SK-N-SH (cell line): ENCODE measurements around the gene BSPH1.

Source experiments
- CHD2 ChIP-seq: fragments of 150-350 bp; IDR thresholded peaks from 2 replicates; pipeline ENCODE4 v1.6.1; 2018; ENCODE audit warnings: low read length; ENCODE audit not compliant: partially characterized antibody
- FOXM1 ChIP-seq: IDR thresholded peaks from 2 replicates; pipeline ENCODE4 v1.4.0; 2012; ENCODE audit warnings: low read depth, mild to moderate bottlenecking
- GABPA ChIP-seq: IDR thresholded peaks from 2 replicates; pipeline ENCODE4 v1.4.0; 2012; ENCODE audit warnings: low read depth, mild to moderate bottlenecking
- POLR2AphosphoS5 ChIP-seq: IDR thresholded peaks from 2 replicates; pipeline ENCODE4 v1.6.1; 2012; ENCODE audit warnings: low read depth, low read length
- SMC3 ChIP-seq: IDR thresholded peaks from 2 replicates; pipeline ENCODE4 v1.6.1; 2012; ENCODE audit warnings: low read depth, low read length, improper control_type of control experiment
- TF ChIP-seq, protein P1 (sequence below): fragments of 200-600 bp; sonication (generic); IDR thresholded peaks from 2 replicates; pipeline ENCODE4 v1.6.1; 2017; ENCODE audit warnings: antibody characterized with exemption, mild to moderate bottlenecking, moderate library complexity
- TF ChIP-seq, protein P2 (sequence below): IDR thresholded peaks from 2 replicates; pipeline ENCODE4 v1.4.0; 2012; ENCODE audit warnings: low read depth

DNA sequence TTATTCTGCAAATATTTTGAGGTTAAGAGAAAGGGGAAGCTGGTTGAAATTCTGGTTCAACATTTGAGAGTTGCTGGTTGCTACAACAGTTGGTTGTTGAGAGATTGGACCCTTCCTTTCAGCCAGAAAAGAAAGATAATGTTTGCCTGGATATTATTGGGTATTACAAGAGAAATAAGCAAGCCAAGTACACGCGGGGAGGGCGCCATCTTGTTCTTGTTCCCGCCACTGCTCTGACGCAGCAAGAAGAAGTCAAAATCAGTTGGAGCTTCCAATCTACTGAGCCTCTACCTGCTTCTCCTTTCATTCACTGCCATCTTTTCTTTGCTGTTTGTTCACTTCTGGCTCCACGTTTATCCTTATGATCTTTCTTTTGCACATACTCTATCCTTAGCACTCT, 18.4 kb downstream of the BSPH1 start:
- no peak for TF ChIP-seq POLR2AphosphoS5
- TF ChIP-seq FOXM1, result no peak
- TF ChIP-seq, protein P1, sequence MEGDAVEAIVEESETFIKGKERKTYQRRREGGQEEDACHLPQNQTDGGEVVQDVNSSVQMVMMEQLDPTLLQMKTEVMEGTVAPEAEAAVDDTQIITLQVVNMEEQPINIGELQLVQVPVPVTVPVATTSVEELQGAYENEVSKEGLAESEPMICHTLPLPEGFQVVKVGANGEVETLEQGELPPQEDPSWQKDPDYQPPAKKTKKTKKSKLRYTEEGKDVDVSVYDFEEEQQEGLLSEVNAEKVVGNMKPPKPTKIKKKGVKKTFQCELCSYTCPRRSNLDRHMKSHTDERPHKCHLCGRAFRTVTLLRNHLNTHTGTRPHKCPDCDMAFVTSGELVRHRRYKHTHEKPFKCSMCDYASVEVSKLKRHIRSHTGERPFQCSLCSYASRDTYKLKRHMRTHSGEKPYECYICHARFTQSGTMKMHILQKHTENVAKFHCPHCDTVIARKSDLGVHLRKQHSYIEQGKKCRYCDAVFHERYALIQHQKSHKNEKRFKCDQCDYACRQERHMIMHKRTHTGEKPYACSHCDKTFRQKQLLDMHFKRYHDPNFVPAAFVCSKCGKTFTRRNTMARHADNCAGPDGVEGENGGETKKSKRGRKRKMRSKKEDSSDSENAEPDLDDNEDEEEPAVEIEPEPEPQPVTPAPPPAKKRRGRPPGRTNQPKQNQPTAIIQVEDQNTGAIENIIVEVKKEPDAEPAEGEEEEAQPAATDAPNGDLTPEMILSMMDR, result no peak
- TF ChIP-seq GABPA, result no peak
- no peak for TF ChIP-seq CHD2
- TF ChIP-seq, protein P2, sequence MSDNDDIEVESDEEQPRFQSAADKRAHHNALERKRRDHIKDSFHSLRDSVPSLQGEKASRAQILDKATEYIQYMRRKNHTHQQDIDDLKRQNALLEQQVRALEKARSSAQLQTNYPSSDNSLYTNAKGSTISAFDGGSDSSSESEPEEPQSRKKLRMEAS, result no peak
- no peak for TF ChIP-seq SMC3
